RCC 7860 (cell line): ENCODE data around the gene NOX5.

Experiments used
- DNase-seq: peaks from one replicate; pipeline ENCODE4 v3.0.0-alpha.2; 2015; ENCODE audit warnings: low spot score
- FAIRE-seq: peaks from 2 replicates; lab custom pipeline; 2012; peaks lifted over from hg19 to GRCh38; lab: Jason Lieb, UNC

Gene NOX5

DNA sequence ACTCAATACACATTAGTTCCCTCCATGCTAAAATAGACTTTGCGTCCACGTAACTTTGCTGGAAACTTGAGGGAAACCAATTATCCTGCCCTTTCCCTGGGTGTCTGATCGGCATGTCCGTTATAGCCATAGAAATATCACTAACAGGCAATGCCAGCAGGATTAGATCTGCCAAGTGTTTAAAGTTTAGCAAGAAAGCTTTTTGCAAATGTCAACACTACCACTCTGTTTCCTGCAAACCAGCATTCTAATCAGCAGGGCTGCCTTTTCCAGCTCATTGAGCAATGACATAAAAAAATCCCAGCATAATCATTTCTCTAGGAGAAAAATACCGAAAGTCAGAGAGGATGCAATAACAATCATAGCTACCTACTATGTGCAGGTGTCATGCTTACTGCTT, 60.9 kb downstream of the NOX5 start:
- no peak for DNase-seq
- FAIRE-seq, result no peak

DNA sequence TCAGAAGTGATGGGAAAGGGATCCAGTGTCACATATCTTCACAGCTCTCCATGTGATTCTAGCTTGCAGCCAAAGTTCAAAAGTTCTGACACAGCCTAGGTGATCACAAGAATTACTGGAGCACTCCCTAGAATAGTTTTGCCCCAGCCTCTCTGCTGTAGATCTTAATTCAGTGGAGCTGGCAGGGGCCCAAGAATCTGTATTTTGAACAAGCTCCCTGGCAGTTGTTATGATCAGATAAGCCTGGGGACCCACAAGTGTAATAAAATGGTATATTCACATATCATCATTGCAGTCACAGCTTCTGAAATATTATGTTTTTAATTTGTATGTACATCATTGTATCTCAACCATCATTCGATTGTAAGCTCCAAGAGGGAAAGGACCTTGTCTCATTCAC, 62.3 kb downstream of the NOX5 start:
- FAIRE-seq (no peak), DNase-seq (no peak)

DNA sequence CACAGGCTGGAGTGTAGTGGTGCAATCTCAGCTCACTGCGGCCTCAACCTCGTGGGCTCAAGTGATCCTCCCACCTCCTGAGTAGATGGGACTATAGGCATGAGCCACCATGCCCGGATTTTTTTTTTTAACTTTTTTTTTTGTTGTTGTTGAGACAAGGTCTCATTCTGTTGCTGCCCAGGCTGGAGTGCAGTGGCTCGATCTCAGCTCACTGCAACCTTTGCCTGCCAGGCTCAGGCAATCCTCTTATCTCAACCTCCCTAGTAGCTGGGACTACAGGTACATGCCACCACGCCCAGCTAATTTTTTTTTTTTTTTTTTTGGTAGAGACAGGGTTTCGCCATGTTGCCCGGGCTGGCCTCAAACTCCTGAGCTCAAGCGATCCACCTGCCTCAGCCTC, 64.1 kb downstream of the NOX5 start:
- DNase-seq, result no peak
- no peak for FAIRE-seq

DNA sequence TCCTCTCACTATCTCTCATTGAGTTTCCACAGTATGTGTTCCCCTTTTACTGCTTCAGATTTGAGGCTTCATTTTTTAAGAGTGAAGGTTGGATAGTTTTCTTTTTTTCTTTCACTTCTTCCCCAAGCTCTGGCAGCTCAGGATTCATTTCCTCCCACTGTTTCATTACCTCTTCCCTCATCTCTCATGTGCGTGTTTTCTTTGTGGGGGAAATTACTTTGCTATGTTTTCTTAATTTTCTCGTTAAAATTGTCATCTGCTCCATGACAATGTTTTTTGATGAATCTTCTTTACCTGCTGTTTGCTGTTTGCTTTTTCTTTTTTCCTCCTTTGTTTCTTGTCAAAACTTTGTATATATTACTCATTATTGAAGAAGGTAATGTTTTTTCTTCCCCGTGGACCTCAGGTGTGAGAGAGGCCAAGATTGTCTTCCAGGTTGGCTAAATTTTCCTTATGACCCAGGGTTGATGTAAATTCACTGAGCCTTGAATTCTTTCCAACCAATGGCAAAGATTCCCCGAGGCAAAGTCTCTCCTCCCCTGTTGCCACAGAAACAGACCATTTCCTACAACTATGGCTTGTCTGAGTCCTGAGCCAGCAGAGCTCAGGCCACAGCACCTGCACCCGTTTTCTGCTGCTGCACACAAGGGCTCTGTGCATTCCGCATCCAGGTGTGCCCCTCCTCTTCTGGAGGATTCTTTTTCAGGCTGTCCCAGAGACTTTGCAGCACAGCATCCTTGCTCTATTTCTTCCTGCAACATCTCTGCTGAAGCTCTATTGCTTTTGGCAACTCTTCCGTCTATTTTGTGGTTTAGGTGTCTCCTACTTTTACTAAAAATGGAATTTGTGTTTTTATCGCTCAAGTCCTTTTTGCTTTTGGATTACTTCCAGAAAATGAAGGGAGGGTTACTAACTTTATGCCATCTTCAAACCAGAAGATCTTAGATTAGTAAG, 66.1 kb downstream of the NOX5 start:
- FAIRE-seq (no peak), DNase-seq (no peak)

DNA sequence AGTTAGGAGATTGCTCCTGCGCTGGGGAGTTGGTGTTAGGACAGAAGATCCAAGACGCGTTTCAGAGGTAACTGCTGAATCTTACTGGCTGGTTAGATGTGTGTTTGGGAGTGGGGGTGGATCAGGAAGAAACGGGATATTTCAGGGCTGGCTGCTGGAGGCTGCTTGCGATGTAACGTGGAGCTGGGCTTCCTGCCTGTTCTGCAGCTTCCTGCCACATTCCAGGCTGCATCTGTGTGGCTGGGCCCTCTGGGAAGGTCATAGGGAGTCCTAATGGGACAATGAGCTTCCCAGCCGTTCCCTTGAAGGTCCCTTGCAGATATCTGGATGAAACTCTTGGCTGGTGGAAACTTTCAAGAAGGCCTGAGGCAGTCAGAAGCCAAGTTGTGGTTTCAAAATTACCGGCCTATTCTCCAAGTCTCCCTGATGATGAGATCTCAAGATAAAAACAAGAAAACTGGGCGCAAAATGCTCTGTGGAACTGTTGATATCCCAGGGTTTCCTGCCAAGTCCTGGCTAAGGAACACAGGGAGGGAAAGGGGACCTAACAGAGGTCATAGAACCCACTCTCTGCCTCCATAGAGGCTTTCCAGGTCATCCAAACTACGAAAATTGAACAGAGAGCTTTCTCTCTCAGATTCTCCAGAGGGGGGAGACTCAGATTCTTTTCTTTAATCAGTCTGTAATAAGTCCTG, 67.0 kb downstream of the NOX5 start:
- FAIRE-seq (no peak), DNase-seq (no peak)

DNA sequence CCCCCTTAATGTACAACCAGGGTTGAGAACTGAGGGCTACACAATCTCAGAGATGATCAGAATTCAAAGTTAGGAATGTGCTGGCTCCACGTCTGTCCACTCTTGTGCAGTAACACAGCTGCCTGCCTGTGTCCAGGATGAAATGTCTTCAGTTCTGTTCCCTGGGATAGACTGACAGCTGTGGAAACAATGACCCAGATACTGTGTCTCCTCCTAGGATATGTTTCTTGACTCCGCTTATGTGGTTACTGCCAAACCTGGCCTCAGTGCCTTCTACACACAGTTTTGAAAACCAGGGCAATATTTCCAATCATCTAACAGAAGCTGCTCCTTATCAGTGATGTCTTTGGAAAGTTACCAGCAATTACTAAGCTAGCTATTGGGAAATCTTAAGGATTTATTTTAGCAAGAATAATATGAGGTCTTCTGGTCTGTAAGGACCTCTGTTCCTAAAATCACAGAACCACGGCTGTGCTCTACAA, 67.6 kb downstream of the NOX5 start:
- no peak for FAIRE-seq

DNA sequence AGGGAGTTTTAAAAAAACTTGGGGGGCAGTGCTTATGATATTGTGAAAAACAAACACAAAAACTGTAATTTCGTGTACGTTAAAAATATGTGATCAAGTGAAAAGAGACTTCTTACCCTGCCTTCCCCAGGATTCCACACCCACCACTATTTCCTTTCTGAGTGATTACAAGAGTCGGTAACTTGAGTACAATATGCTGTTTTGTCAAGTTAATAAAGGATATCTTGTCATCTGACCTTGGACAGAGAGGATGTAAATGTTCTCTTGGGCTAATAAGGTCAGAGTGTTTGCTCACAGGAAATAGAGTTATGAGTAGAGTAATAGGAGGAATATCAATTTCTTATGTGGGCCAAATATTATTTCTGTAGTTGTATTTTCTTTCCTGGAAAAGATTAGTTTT, 68.1 kb downstream of the NOX5 start:
- FAIRE-seq (no peak), DNase-seq (no peak)

More for the DNA sequence above, 67.6 kb downstream of the NOX5 start:
- DNase-seq, result no peak

DNA sequence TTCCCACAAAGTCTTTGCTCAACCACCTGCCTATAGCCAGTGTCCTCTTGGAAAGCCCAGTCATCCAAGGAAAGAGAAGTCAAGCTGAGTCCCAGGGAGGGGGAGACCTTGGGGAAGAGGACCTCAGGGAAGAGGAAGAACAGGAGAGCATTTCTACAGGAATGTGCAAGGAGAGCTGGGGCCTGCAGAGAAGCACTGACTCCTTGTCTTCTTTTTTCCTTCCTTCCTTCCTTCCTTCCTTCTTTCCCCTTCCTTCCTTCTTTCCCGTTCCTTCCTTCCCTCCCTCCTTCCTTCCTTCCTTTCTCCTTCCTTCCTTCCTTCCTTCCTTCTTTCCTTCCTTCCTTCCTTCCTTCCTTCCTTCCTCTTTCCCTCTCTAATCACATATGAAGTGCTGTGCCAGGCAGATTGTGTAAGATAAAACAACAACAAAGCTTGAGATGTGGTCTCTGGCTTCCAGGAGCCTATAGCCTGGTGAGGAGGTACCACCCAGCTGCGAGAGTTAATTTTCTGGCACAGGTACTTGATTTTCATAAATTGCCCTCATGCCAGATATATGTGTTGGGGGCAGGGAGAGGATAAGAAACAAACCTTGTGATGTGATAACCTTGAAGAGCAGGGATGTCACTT, 70.0 kb downstream of the NOX5 start:
- DNase-seq (no peak), FAIRE-seq (no peak)

DNA sequence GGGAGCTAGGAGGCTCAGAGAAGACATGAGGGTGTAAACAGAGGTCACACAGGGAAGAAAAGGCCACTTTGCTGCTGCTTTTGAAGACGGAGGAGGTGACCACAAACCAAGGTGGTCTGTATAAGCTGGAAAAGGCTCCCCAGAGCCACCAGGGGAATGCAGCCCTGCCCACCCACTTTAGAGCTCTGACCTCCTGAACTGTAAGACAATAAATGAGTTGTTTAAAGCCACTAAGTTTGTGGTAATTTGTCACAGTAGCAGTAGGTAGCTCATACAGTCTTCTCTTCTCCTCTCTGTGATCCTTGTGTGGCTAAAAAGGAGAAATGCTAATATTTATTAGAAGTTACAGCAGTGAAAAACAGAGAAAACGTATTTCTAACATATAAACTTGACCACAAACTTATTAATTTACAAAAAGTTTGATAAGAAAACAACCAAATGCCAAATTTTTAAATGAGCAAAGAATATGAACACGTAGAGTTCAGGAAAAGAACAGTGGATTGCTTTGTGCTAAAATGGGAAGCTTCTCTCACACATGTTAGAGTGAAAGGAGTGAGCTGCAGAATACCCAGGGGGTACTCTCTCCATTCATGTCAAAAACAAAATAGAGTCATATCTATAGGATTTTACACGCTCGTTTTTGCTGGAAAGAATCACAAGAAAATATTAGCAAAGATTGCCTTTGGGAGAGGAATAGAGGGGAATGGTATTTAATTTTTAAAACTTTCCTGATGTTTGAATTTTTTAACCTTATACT, 71.0 kb downstream of the NOX5 start:
- FAIRE-seq (no peak), DNase-seq (no peak)

DNA sequence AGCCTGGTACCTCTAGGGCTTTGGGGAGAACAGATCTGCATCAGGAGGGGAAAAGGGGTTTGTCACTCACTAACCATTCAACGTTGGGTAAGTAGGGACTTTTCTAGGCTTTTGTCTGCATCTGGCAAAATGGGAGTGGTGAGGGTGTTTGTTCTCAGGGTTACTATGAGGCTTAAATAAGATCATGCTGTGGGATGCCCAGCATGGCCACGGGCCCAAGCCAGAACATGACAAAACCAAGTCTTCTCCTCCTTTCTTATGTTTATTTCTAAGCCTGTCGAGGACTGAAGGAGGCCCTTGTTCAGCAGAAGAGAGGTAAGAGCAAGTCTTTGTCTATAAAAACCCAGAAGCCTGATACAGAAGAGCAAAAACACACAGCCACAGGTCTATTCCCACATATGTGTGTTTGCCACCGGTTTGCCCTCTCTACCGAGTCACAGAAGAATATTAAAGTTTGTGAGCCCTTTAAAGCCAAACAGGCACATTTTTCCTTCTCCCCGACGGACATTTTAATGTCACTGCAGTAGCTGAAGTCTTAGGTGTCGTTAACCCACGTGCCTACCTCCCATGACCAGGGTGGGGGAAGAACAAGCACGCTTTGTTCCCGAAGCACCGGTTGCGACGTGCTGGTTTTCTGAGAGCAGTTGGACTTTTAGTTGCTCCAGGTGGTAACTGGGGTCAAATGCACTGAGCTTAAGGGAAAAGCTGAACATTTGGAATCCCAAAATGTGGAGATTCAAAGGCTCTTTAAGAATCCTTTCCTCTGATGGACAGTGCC, 72.1 kb downstream of the NOX5 start:
- DNase-seq, result no peak
- no peak for FAIRE-seq

DNA sequence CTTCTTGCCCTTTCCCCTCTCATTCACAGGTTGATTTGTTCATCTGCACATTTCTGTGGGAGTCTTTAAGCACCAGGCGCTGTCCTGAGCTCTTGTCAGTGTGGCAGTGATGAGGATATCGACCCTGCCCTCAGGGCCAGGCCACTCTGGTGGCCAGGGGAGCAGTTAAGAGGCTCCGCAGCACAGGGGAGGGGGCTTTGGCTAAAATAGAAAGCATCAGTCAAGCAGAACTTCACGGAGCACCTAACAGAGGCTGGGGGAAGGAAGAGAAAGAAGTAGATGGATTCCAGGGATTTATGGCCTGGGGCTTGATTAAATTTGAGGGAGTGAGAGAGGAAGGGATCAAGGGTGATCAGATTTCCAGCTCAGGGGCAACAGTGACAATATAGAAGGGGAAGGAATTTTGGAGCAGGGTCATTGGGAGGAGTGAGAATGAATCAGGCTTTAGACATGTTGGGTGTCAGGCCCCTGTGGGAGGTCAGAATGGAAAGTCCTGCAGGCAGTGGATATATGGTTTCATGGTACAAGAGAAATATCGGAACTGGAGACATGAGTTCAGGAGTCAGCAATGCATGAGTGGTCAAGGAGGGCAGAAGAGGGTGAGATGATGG, 73.0 kb downstream of the NOX5 start:
- DNase-seq (no peak), FAIRE-seq (no peak)

DNA sequence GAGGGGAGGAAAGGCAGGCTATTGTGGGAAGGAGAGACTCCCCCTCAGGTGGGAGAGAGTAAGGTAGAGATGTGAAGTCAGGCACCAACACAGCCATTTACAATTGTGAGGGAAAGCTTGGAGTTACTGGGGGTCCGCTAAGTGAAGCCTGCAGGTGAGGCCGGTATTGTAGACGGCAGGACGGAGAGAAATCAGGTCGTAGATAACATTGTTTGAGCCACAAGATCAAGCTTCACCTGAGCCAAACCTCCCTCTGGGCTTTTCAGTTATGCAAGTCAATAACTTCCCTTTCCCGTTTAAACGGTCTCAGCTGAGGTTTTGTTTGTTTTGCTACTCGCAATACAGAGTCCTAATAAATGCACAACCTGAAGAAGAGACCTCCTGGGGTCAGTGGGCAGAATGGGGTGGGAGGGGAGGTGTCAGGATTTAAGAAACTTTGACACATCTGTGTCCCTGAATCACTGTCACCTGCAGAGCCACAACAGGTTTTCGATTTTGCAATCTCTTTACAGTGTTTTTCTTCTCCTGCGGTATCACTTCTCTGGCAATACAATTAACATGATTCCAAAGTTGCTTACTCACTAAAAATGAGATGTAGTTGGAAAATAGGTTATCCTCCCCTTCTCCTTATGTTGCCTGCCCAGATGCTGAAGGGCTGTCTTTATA, 73.9 kb downstream of the NOX5 start:
- FAIRE-seq, result no peak

DNA sequence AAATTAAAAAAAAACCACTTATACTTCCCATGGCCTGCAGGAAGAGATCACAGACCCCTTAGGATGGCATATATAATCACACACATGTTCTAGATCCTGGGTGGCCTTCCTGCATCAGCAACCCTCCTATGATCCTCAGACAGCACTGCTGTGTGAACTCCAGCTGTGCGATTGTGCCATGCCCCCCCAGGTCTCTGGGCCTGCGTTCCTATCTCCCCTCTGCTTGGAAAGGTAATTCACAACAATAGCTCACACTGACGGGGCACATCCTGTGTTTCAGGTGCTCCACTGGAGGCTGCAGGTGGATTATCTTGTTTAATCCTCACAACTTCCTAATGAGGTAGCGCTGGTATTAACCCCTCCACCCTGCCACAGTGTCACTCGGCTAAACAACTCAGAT, 74.8 kb downstream of the NOX5 start:
- FAIRE-seq (no peak), DNase-seq (no peak)

More for the DNA sequence above, 73.9 kb downstream of the NOX5 start:
- no peak for DNase-seq

DNA sequence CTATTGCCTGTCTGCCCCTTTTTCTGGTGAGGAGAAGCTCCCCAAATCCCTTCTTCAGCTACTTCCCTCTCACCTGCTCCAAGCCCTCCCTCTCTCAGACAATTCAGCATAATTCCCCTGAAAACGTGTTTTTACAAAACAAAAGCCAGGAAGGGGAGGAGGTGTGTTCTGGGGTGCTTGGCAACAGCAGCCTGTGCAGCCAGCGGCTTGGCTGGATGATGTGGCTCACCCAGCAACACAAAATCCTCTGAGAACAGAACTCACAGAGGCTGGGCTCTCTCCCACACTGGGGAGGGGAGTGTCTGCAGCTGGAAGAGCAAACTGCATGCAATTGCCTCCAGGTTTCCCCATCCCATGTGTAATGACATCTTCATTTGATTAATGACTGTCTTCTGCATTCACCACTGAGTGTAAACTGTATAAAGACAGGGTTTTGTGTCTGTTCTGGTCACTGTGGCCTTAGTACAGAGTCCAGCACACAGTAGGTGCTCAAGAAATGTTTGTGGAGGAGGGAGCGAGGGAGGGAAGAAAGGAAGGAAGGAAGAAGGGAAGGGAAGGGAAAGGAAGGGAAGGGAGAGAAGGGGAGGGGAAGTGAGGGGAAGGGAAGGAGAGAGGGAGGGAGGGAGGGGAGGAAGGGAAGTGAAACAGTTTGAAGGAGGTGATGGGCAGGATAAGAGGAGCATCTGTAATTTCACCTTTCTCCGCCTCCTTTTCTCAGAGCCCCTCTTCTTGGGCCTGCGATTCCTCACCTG, 75.9 kb downstream of the NOX5 start:
- DNase-seq (no peak), FAIRE-seq (no peak)

DNA sequence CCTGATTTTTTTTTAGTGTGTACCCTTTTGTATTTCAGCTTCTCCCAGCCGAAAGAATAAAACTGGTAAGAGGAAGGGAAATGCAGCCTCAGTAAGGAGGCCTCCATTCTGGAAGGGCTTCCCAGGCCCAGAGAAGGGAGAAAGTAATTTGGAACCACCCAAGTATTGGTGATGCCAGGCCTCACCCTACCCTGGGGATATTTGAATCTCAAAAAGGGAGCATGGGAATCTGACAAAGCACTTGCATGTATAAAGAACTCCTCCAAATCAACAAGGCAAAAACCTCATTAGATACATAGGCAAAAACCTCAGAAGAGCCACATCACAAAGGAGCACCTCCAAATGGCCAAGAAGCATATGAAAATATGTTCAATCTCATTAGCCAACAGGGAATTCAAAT, 77.2 kb downstream of the NOX5 start:
- no peak for FAIRE-seq
- no peak for DNase-seq

DNA sequence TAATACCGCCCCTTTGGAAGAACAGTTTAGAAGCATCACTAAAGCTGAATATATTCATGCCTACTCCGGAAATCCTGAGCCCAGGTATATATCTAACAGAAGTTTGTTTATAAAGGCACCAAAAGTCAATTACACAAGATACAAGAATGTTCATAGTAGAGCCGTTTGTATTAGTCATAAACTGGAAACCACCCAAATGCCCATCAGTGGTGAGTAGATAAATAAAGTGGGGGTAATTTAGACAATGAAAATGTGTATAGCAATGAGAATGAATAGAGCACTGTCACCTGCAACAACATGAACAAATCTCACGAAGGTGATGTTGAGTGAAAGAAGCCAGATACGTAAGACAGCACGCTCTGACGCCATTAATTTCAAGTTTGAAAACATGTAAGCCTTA, 77.7 kb downstream of the NOX5 start:
- DNase-seq, result peak; percentile 58

DNA sequence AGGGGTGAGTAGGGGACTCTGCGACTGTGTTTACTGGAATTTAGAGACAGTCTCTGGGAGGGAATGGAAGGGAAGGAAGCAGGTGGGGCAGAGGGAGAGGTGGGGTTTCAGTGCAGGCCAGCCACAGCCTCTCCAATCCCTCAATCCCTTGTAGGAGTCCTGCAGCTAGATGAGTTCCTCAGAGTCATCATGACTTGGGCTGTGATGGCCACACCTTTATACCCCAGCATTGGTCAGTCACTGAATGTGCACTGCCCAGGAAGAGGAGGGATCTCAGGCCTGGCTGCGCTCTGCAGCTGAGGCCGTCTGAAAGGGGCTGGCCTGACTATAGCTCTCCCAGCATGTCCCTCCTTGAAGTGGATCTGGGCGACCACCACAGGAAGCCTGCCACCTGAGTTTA, 78.6 kb downstream of the NOX5 start:
- DNase-seq (no peak), FAIRE-seq (no peak)

More for the DNA sequence above, 77.7 kb downstream of the NOX5 start:
- no peak for FAIRE-seq

DNA sequence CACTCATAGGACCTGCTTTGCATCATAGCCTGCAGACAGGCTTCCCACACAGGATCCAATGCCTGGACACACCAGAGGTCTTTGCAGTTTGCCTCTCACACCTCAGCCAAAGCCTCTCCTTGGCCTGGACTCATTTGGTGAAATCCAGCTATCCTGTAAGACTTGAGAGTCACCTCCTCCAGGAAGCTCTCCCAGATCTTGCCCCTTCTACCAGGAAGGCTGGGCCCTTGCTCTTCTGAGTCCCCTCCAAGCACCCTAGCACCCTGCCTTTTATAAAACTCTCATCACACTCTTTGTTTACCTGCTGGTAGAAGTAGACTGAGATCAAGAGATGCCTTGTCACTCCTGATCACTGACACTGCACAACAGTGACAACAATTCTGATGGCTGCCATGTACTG, 79.1 kb downstream of the NOX5 start:
- FAIRE-seq (no peak), DNase-seq (no peak)
